ENCODE results near the gene MORN1.

DNA sequence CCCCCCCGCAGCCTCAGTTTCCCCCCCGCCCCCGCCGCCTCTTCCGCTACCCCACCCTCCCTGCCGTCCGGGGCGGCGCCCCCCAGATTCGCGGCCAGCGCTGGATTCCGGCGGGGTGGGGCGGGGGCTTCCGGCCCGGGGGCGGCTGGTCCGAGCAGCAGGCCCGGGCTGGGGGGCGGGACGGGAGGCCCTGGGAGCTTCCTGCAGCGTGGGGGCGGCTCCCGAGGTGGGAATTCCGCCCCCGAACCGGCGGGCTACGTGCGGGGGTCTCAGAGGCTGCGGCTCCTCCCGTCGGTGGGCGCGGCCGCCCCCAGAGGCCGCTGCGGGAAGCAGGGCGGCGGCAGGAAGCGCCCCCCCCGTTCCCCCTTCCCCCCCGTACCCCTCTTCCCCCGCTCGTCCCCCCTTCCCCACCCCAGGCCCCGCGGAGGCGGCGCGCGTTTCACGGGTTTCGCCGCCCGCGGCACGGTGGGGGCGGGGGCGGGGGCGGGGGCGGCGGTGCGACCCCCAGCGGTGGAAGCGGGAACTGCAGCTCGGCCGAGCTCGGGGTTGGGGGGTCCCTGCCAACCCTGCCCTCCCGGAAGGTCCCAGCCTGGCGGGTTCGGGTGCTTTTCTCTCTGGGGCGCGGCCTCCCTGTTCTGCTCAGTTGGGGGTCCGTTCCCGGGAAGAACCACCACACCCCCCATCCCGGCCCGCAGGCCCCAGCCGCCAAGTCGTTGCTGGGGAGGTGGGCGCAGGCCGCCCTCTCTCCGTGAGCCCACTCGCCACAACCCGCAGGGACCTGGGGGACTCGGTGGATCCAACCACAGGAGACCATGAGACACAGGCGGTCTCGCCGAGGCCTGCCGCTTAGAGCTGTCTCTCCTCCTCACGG is 76.3 kb downstream of the MORN1 start:
- TF ChIP-seq EZH2 (IDR thresholded peaks at IDR 0.05) (no peak), POLR2AphosphoS5 (IDR thresholded peaks at IDR 0.05; ENCODE audit: borderline replicate concordance, low read depth, low read length) (no peak), FOXP2 (optimal IDR thresholded peaks at IDR 0.05; ENCODE audit: control extremely low read depth, extremely low read length, insufficient read depth) (no peak)

Data from SK-N-MC (cell line).